DND-41 (cell line): Measurements from ENCODE around the gene KCNAB2.

ENCODE experiments used
- ATAC-seq: fragments of 200-7000 bp; cut with Tn5 transposase; 3 replicates; pipeline ENCODE4 v1.9.1; 2021; ENCODE audit warnings: low read depth; ENCODE audit not compliant: insufficient read depth
- DNase-seq: peaks from one replicate; pipeline ENCODE4 v3.0.0-alpha.2; 2020
- H2AFZ ChIP-seq: 2 replicates; pipeline ENCODE4 v1.6.0; 2012; ENCODE audit warnings: low read depth, low read length
- H3K27ac ChIP-seq: 2 replicates; pipeline ENCODE4 v1.5.1; 2012; ENCODE audit warnings: low read length, inconsistent platforms
- H3K27me3 ChIP-seq: fragments of 200-600 bp; sonication (generic); 2 replicates; pipeline ENCODE4 v1.6.0; 2012; ENCODE audit warnings: low read length, mild to moderate bottlenecking, inconsistent platforms; ENCODE audit not compliant: insufficient read depth, poor library complexity
- H3K36me3 ChIP-seq: 2 replicates; pipeline ENCODE4 v1.5.1; 2012; ENCODE audit warnings: low read length, inconsistent platforms; ENCODE audit not compliant: insufficient read depth
- H3K4me1 ChIP-seq: 2 replicates; pipeline ENCODE4 v1.5.1; 2012; ENCODE audit warnings: mild to moderate bottlenecking, low read length; ENCODE audit not compliant: insufficient read depth
- H3K4me2 ChIP-seq: 2 replicates; pipeline ENCODE4 v1.6.0; 2012; ENCODE audit warnings: mild to moderate bottlenecking, moderate library complexity, low read length, inconsistent platforms; ENCODE audit not compliant: insufficient read depth
- H3K4me3 ChIP-seq, 2 experiments: fragments of 200-600 bp in 1 of 2; shearing (Covaris generic) in 1 of 2; 2 replicates each; pipeline ENCODE4 v1.5.1; 2012 to 2016; ENCODE audit warnings: inconsistent platforms in 2 of 2, low read length in 2 of 2, mild to moderate bottlenecking in 2 of 2, low read depth in 1 of 2, moderate library complexity in 1 of 2
- H3K79me2 ChIP-seq: 2 replicates; pipeline ENCODE4 v1.6.0; 2012; ENCODE audit warnings: low read length, inconsistent platforms; ENCODE audit not compliant: insufficient read depth
- H3K9ac ChIP-seq: 2 replicates; pipeline ENCODE4 v1.6.0; 2012; ENCODE audit warnings: low read depth, mild to moderate bottlenecking, inconsistent platforms, low read length, moderate library complexity
- H3K9me3 ChIP-seq: 2 replicates; pipeline ENCODE4 v1.5.1; 2012; ENCODE audit warnings: low read length, moderate library complexity, mild to moderate bottlenecking, inconsistent platforms; ENCODE audit not compliant: insufficient read depth, severe bottlenecking
- H4K20me1 ChIP-seq: 2 replicates; pipeline ENCODE4 v1.6.0; 2012; ENCODE audit warnings: low read length; ENCODE audit not compliant: insufficient read depth
- CTCF ChIP-seq: IDR thresholded peaks from 2 replicates; pipeline ENCODE4 v1.5.1; 2012; ENCODE audit warnings: borderline replicate concordance, low read length, moderate library complexity, mild to moderate bottlenecking; ENCODE audit not compliant: poor library complexity, severe bottlenecking; ENCODE audit errors: extremely low read depth
- EZH2 ChIP-seq: IDR thresholded peaks from 3 replicates; pipeline ENCODE4 v1.6.1; 2012; ENCODE audit warnings: borderline replicate concordance, low read depth, mild to moderate bottlenecking, moderate library complexity, low read length, inconsistent platforms; ENCODE audit not compliant: severe bottlenecking

The KCNAB2 gene

DNA sequence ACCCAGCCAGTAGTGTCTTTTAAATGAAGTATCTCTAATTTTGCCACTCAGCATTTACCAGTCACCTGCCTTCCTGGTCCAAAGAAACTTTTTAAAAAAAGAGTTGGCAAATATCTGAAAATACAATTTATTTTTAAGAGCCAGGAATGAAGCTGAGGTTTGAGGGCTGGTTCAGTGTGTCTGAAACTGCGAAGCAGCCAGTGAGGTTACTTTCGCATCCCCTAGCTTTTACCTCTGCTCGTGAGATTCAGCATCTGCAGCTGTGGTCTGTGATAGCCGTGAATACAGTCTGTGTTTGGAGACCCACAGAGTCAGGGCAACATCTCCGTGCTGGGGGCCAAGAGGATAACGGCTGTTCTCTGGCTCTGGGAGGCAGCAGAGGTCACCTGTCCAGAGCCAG lies 21.3 kb upstream of the KCNAB2 start:
- peaks cover 17% of the 10 kb centered on the region for H3K79me2 ChIP-seq

GRCh38 chr1:6025269-6026094 lies 20.2 kb upstream of the KCNAB2 start:
- TF ChIP-seq EZH2 (no peak), CTCF (no peak)
- Histone ChIP-seq H3K27me3 (no peaks in the 10 kb centered on the region), H2AFZ (no peak overlapping the region), H3K4me3 (peak overlapping the region in 1 of 2 experiments; percentile 62; a peak in 2 of 4 replicates), H3K36me3 (peaks cover 17% of the 10 kb centered on the region; the same call in 1 of the 2 replicates), H3K4me1 (peaks cover 52% of the 10 kb centered on the region), H3K27ac (no peak overlapping the region), H3K9me3 (no peaks in the 10 kb centered on the region), H3K4me2 (peak overlapping the region; percentile 71), H4K20me1 (peaks cover 50% of the 10 kb centered on the region), H3K9ac (no peak overlapping the region; the same call in 1 of the 2 replicates), H3K79me2 (peaks cover 28% of the 10 kb centered on the region)
- ATAC-seq: no peak
- no peak for DNase-seq

More for the DNA sequence above, 21.3 kb upstream of the KCNAB2 start:
- no peak for TF ChIP-seq EZH2
- no peak for TF ChIP-seq CTCF
- Histone ChIP-seq H3K4me1 (peaks cover 41% of the 10 kb centered on the region), H3K4me2 (no peak overlapping the region), H3K9me3 (no peaks in the 10 kb centered on the region), H2AFZ (no peak overlapping the region), H4K20me1 (peaks cover 42% of the 10 kb centered on the region), H3K27me3 (no peaks in the 10 kb centered on the region), H3K4me3 (no peak overlapping the region), H3K36me3 (peaks cover 8% of the 10 kb centered on the region; the same call in 1 of the 2 replicates), H3K9ac (no peak overlapping the region), H3K27ac (no peak overlapping the region)
- no peak for ATAC-seq
- DNase-seq: no peak

DNA sequence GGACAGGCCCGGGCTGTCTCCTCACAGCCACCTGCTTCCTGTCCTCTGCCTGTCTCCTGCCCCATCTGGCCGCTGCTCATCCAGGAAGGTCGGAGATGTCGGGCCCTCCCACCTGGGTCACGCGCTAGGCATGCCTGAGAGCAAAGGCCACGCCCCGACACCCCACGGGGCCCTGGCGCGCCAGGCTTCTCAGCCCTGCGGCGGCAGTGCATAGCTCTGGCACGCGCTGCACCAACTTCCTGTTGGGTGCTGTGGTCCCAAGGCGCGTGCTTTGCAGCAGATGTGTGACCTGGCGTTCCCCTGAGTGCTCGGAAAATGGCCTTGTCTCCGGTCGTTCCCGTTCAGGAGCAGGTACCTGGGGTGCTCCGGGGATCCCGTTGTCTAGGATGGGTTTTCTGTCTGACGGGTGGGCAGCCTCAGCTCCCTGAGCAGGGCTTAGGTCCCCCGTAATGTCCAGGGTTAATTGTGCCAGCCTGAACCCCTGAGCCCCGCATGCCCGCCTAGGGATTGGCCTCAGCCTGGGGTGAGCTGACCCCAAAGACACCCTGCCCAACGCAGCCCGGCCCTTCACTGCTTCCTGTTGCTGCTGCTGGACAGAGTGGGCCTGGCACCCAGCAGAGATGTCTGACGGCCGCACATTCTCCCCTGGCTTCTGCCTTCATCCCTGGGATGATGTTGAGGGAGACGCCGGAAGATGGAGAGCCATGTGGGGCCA lies 19.4 kb upstream of the KCNAB2 start:
- Histone ChIP-seq H3K4me1 (peaks cover 52% of the 10 kb centered on the region), H3K36me3 (peaks cover 23% of the 10 kb centered on the region; the same call in 1 of the 2 replicates), H3K9me3 (no peaks in the 10 kb centered on the region), H3K4me3 (peak overlapping the region; percentile 20 to 62; a peak in 3 of 4 replicates), H3K4me2 (peak overlapping the region; percentile 71), H3K27ac (peak overlapping the region; percentile 81), H2AFZ (no peak overlapping the region), H3K79me2 (peaks cover 36% of the 10 kb centered on the region), H3K27me3 (no peaks in the 10 kb centered on the region), H3K9ac (peak overlapping the region; percentile 54), H4K20me1 (peaks cover 57% of the 10 kb centered on the region)
- DNase-seq: peak; percentile 93
- no peak for TF ChIP-seq EZH2
- no peak for TF ChIP-seq CTCF
- ATAC-seq: peak; percentile 88
